Measurements from ENCODE around the gene LRPPRC.

Gene LRPPRC

GRCh38 chr2:43882312-43882711, 113.5 kb downstream of the LRPPRC start:
- in situ Hi-C loops (cut with HindIII; ENCODE audit: low sequenced_read_pairs) = no loop called here
- no peak for TF ChIP-seq CTCF (IDR thresholded peaks at IDR 0.05; ENCODE audit: low read depth, low read length, missing control alignments)
- no peak for DNase-seq (ENCODE audit: low read depth)
- no peak overlapping the region for H3K4me3 ChIP-seq (ENCODE audit: low read depth, low read length)

DNA sequence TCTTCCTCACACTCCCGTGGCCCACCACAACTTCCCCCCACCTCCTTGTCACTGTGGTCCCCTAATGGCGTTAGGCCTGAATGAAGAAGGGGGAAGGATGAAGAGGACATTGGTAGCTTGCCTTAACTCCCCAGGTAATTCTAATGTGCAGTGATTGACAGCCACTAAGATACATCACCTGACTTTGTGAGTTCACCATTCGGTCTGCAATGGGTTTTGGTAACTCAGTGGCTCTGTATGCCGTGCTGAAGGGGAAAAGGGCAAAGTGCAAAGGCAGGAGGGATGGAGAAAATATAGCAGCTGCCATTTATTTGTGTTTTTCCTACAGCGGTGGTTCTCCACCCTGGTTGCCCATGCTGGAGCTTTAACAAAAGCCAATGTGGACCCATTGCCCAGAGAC, 114.8 kb downstream of the LRPPRC start:
- no peak for DNase-seq (ENCODE audit: low read depth)
- no peak for TF ChIP-seq CTCF (IDR thresholded peaks at IDR 0.05; ENCODE audit: low read depth, low read length, missing control alignments)
- in situ Hi-C loops (cut with HindIII; ENCODE audit: low sequenced_read_pairs) = no loop called here
- no peak overlapping the region for H3K4me3 ChIP-seq (ENCODE audit: low read depth, low read length)

- no peak for TF ChIP-seq CTCF (IDR thresholded peaks at IDR 0.05; ENCODE audit: low read depth, low read length, missing control alignments)
- in situ Hi-C loops (cut with HindIII; ENCODE audit: low sequenced_read_pairs) = no loop called here
- no peak for DNase-seq (ENCODE audit: low read depth)
- no peak overlapping the region for H3K4me3 ChIP-seq (ENCODE audit: low read depth, low read length)
Measured at GRCh38 chr2:43880471-43880870, 115.3 kb downstream of the LRPPRC start.

GRCh38 chr2:43879261-43879660, 116.5 kb downstream of the LRPPRC start:
- in situ Hi-C loops (cut with HindIII; ENCODE audit: low sequenced_read_pairs) = no loop called here
- H3K4me3 ChIP-seq (ENCODE audit: low read depth, low read length) = no peak overlapping the region
- no peak for DNase-seq (ENCODE audit: low read depth)
- TF ChIP-seq CTCF (IDR thresholded peaks at IDR 0.05; ENCODE audit: low read depth, low read length, missing control alignments) = no peak

- no peak overlapping the region for H3K4me3 ChIP-seq (ENCODE audit: low read depth, low read length)
- in situ Hi-C loops (cut with HindIII; ENCODE audit: low sequenced_read_pairs) = no loop called here
- DNase-seq (ENCODE audit: low read depth) = no peak
- peak; percentile 99 for TF ChIP-seq CTCF (IDR thresholded peaks at IDR 0.05; ENCODE audit: low read depth, low read length, missing control alignments)
Measured at GRCh38 chr2:43877782-43878464, 117.9 kb downstream of the LRPPRC start.

GRCh38 chr2:43874776-43875451, 120.9 kb downstream of the LRPPRC start:
- in situ Hi-C loops (cut with HindIII; ENCODE audit: low sequenced_read_pairs) = no loop called here
- DNase-seq (ENCODE audit: low read depth) = no peak
- no peak overlapping the region for H3K4me3 ChIP-seq (ENCODE audit: low read depth, low read length)
- TF ChIP-seq CTCF (IDR thresholded peaks at IDR 0.05; ENCODE audit: low read depth, low read length, missing control alignments) = no peak

Data from astrocyte of the cerebellum (primary cell).